HepG2 (cell line): ENCODE results near the gene FOLR3. TPM values are rescaled to one million over a fixed set of nuclear protein-coding genes. Genes with fewer than 3 reads are reported as not detected.

Experiments
- ATAC-seq: fragments of 200-7000 bp; cut with Tn5 transposase; 3 replicates; pipeline ENCODE4 v1.9.1; 2020; ENCODE audit warnings: mild to moderate bottlenecking, moderate library complexity
- BruUV-seq: library from RNA; stranded (reverse); fragments of 400-500 nt; replicated peaks from 2 replicates; lab custom pipeline; 2021; lab: Mats Ljungman, UMichigan
- CTCF ChIA-PET: fragments of 300-600 bp; formaldehyde crosslinking; extraction: SDS; loops from one replicate; lab custom pipeline; 2021; ENCODE audit warnings: low total read pairs, inconsistent platforms, low intra/inter-chr PET ratio; lab: Yijun Ruan, JAX
- POLR2A ChIA-PET: fragments of 350-600 bp; sonication (Branson Sonifier 250); formaldehyde crosslinking; loops from one replicate; lab custom pipeline; 2020; ENCODE audit warnings: antibody characterized with exemption, inconsistent platforms; lab: Yijun Ruan, JAX
- DNase-seq: peaks from one replicate; pipeline ENCODE4 v3.0.0-alpha.2; 2015; ENCODE audit warnings: low spot score
- FAIRE-seq: peaks from 3 replicates; lab custom pipeline; 2011; peaks lifted over from hg19 to GRCh38; lab: Jason Lieb, UNC
- H2AFZ ChIP-seq: one replicate; pipeline ENCODE4 v1.6.1; 2011; ENCODE audit warnings: low read length, inconsistent platforms
- H3K27ac ChIP-seq: fragments of 300-600 bp; 3 replicates; pipeline ENCODE4 v1.8.0; 2011; ENCODE audit warnings: mixed run types, mild to moderate bottlenecking, mixed read lengths, low read length, inconsistent platforms; ENCODE audit not compliant: insufficient read depth; ENCODE audit errors: extremely low read length
- H3K27me3 ChIP-seq, 2 experiments: fragments of 200-600 bp in 1 of 2; 2 replicates in 1 of 2; 3 replicates in 1 of 2; pipeline versions ENCODE4 v1.6.0 to v1.8.0; 2011; ENCODE audit warnings: low read length in 2 of 2, mild to moderate bottlenecking in 2 of 2, moderate library complexity in 2 of 2, inconsistent platforms in 1 of 2; ENCODE audit not compliant: insufficient read depth in 2 of 2, control insufficient read depth in 1 of 2
- H3K36me3 ChIP-seq, 2 experiments: fragments of 200-600 bp in 1 of 2; replicated peaks in 1 of 2; 2 replicates in 1 of 2; 3 replicates in 1 of 2; pipeline versions ENCODE4 v1.5.1 to v1.8.0; 2011; ENCODE audit warnings: low read length in 2 of 2, inconsistent platforms in 1 of 2; ENCODE audit not compliant: insufficient read depth in 2 of 2, control insufficient read depth in 1 of 2
- H3K4me1 ChIP-seq: 2 replicates; pipeline ENCODE4 v1.5.1; 2012; ENCODE audit warnings: low read length, inconsistent platforms; ENCODE audit not compliant: insufficient read depth
- H3K4me2 ChIP-seq: 2 replicates; pipeline ENCODE4 v1.6.0; 2011; ENCODE audit warnings: low read depth, low read length, inconsistent platforms
- H3K4me3 ChIP-seq, 3 experiments: fragments of 200-600 bp in 1 of 3; sonication (generic), shearing (Covaris generic) in 1 of 3; replicated peaks in 1 of 3; 2 replicates each; pipeline ENCODE4 v1.5.1; 2011 to 2016; ENCODE audit warnings: low read length in 3 of 3, inconsistent platforms in 2 of 3, low read depth in 2 of 3, mild to moderate bottlenecking in 2 of 3, control low read depth in 1 of 3, mixed read lengths in 1 of 3; ENCODE audit not compliant: insufficient read depth in 1 of 3
- H3K79me2 ChIP-seq: one replicate; pipeline ENCODE4 v1.6.1; 2011; ENCODE audit warnings: low read length, inconsistent platforms; ENCODE audit not compliant: insufficient read depth
- H3K9ac ChIP-seq: 2 replicates; pipeline ENCODE4 v1.6.0; 2011; ENCODE audit warnings: mild to moderate bottlenecking, low read depth, low read length, inconsistent platforms; ENCODE audit not compliant: insufficient read depth
- H3K9me3 ChIP-seq: 2 replicates; pipeline ENCODE4 v1.5.1; 2012; ENCODE audit warnings: mild to moderate bottlenecking, low read length
- H4K20me1 ChIP-seq: 2 replicates; pipeline ENCODE4 v1.6.0; 2011; ENCODE audit warnings: inconsistent platforms, mild to moderate bottlenecking, low read length, moderate library complexity; ENCODE audit not compliant: insufficient read depth
- ATF1 ChIP-seq: IDR thresholded peaks from 2 replicates; pipeline ENCODE4 v1.6.1; 2016; ENCODE audit warnings: mild to moderate bottlenecking, control low read depth
- MAFF ChIP-seq: IDR thresholded peaks from 2 replicates; pipeline ENCODE4 v1.6.1; 2011; ENCODE audit warnings: low read depth, low read length, improper control_type of control experiment
- PCBP2 ChIP-seq: fragments of 200-400 bp; formaldehyde crosslinking; optimal IDR thresholded peaks from 2 replicates; pipeline ENCODE3; 2018; ENCODE audit warnings: low read length, low read depth; ENCODE audit not compliant: poor library complexity, severe bottlenecking
- SCMH1 ChIP-seq: sonication (generic); formaldehyde crosslinking; IDR thresholded peaks from 2 replicates; pipeline ENCODE4 v1.9.0; 2021; ENCODE audit warnings: missing genetic modification reagents, mild to moderate bottlenecking, borderline replicate concordance
- SMARCC2 ChIP-seq: fragments of 450-650 bp; IDR thresholded peaks from 2 replicates; pipeline ENCODE4 v1.6.1; 2017; ENCODE audit warnings: antibody characterized with exemption, mild to moderate bottlenecking
- U2AF1 ChIP-seq: fragments of 200-400 bp; formaldehyde crosslinking; optimal IDR thresholded peaks from 2 replicates; pipeline ENCODE3; 2017; ENCODE audit warnings: mild to moderate bottlenecking, low read depth, low read length
- ZEB1 ChIP-seq: IDR thresholded peaks from 2 replicates; pipeline ENCODE4 v1.6.1; 2012; ENCODE audit warnings: mild to moderate bottlenecking, low read depth, inconsistent platforms; ENCODE audit not compliant: insufficient replicate concordance
- ZNF20 ChIP-seq: sonication (generic); formaldehyde crosslinking; IDR thresholded peaks from 2 replicates; pipeline ENCODE4 v1.4.0; 2020; ENCODE audit warnings: mild to moderate bottlenecking, moderate library complexity, missing genetic modification reagents
- ZNF547 ChIP-seq: sonication (generic); formaldehyde crosslinking; IDR thresholded peaks from 2 replicates; pipeline ENCODE4 v1.5.1; 2020; ENCODE audit warnings: mild to moderate bottlenecking, missing genetic modification reagents
- ZSCAN12 ChIP-seq: sonication (generic); formaldehyde crosslinking; IDR thresholded peaks from 2 replicates; pipeline ENCODE4 v1.9.0; 2021; ENCODE audit warnings: mild to moderate bottlenecking, missing genetic modification reagents
- WGBS: methylation state at CpG from one replicate; pipeline ENCODE4 v1.1.6; 2017; ENCODE audit warnings: low lambda C conversion rate; 5-methylcytosine and 5-hydroxymethylcytosine counted together
- in situ Hi-C: cut with HindIII; loops from 2 replicates; pipeline ENCODE4 v1.10.0; 2017; ENCODE audit warnings: low pct_unique_long_range_greater_than_20kb; ENCODE audit not compliant: extremely low pct_ligation_motif_present
- intact Hi-C: fragments of 100-400 bp; cut with micrococcal nuclease; formaldehyde crosslinking; loops from one replicate; pipeline ENCODE4 v1.10.0; 2022; ENCODE audit not compliant: unreplicated experiment
- polyA plus RNA-seq, 8 experiments: library from polyadenylated mRNA; depleted of rRNA in 3 of 8; stranded (reverse) in 7 of 8; unstranded in 1 of 8; fragments of >200 nt; fragmentation: Illumina TruSeq in 4 of 8; extraction: Trizol in 4 of 8; gene quantifications; 2 replicates each; pipeline versions ENCODE4 v1.2.1 to v1.2.3, GENCODE V29; 2011 to 2016; ENCODE audit warnings: low read depth in 4 of 8, missing spikeins in 1 of 8, mixed read lengths in 1 of 8; ENCODE audit not compliant: insufficient read depth in 1 of 8
- total RNA-seq, 5 experiments: library from RNA; depleted of rRNA; stranded (reverse); fragments of >200 nt; fragmentation: Illumina TruSeq; extraction: Trizol; gene quantifications; 2 replicates each; pipeline ENCODE4 v1.2.3, GENCODE V29; 2016; ENCODE audit warnings: low read depth in 1 of 5
- TF ChIP-seq, protein P1 (sequence below): sonication (generic); formaldehyde crosslinking; IDR thresholded peaks from 2 replicates; pipeline ENCODE4 v1.8.1; 2022; ENCODE audit warnings: low read depth, mild to moderate bottlenecking, missing genetic modification reagents

The FOLR3 gene
- total and polyA plus RNA-seq, 2 of the 13 experiments (the other 11 are each of a cell fraction or from before 2014, with no cell fraction given) = not detected

DNA sequence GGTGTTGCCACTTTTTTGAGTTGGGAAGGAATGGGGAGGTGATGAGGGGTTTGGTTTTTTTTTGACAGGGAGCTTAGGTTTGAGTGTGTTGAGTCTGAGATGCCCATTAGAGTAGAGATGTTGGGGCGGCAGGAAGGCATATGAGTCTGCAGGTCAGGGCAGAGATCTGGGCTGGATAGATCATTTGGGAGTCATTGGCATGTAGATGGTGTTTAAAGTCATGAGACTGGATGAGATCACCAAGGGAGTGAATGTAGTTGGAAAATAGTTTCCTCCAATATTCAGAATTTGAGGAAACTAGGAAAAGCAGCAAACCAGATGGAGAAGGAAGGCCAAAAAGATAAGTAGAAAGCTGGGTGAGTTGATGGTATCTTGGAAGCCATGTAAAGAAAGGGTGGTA lies 21.0 kb upstream of the FOLR3 start (continued):
- no peak for TF ChIP-seq ZNF547 (CRISPR knock-in tag)

GRCh38 chr11:72116019-72116755 lies 19.3 kb upstream of the FOLR3 start:
- no peak overlapping the region for H2AFZ ChIP-seq
- no peaks in the 10 kb centered on the region for H3K36me3 ChIP-seq
- intact Hi-C loops (no loop called here), in situ Hi-C loops (no loop called here)
- H3K9ac ChIP-seq = no peak overlapping the region
- no peaks in the 10 kb centered on the region for H4K20me1 ChIP-seq
- WGBS = 17% methylated on average over 6 of the region's 6 CpGs
- H3K4me1 ChIP-seq = peaks cover 21% of the 10 kb centered on the region
- no peak for DNase-seq
- no peak overlapping the region for H3K4me3 ChIP-seq
- H3K79me2 ChIP-seq = no peaks in the 10 kb centered on the region
- H3K27ac ChIP-seq = no peak overlapping the region
- BruUV-seq = no TSS peak
- H3K4me2 ChIP-seq = no peak overlapping the region
- ATAC-seq = no peak
- TF ChIP-seq SCMH1 (CRISPR knock-in tag) = no peak
- no peak for TF ChIP-seq SMARCC2
- TF ChIP-seq MAFF = no peak
- TF ChIP-seq ZSCAN12 (CRISPR knock-in tag) = no peak
- TF ChIP-seq ZNF20 (CRISPR knock-in tag) = no peak
- no peak for TF ChIP-seq ZEB1
- no peak for TF ChIP-seq PCBP2
- TF ChIP-seq U2AF1 = no peak
- TF ChIP-seq, protein P1, sequence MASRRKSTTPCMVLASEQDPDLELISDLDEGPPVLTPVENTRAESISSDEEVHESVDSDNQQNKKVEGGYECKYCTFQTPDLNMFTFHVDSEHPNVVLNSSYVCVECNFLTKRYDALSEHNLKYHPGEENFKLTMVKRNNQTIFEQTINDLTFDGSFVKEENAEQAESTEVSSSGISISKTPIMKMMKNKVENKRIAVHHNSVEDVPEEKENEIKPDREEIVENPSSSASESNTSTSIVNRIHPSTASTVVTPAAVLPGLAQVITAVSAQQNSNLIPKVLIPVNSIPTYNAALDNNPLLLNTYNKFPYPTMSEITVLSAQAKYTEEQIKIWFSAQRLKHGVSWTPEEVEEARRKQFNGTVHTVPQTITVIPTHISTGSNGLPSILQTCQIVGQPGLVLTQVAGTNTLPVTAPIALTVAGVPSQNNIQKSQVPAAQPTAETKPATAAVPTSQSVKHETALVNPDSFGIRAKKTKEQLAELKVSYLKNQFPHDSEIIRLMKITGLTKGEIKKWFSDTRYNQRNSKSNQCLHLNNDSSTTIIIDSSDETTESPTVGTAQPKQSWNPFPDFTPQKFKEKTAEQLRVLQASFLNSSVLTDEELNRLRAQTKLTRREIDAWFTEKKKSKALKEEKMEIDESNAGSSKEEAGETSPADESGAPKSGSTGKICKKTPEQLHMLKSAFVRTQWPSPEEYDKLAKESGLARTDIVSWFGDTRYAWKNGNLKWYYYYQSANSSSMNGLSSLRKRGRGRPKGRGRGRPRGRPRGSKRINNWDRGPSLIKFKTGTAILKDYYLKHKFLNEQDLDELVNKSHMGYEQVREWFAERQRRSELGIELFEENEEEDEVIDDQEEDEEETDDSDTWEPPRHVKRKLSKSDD (CRISPR knock-in tag) = no peak
- no peak for TF ChIP-seq ATF1 (CRISPR knock-in tag)
- CTCF ChIA-PET = no interaction called here
- no peaks in the 10 kb centered on the region for H3K9me3 ChIP-seq
- POLR2A ChIA-PET = no interaction called here
- no peak for FAIRE-seq
- H3K27me3 ChIP-seq = peaks cover 1 to 9% of the 10 kb centered on the region in 2 experiments; a peak in 1 of 5 replicates
